A673 (cell line): Measurements from ENCODE around the gene RCHY1. TPM values are rescaled to one million over a fixed set of nuclear protein-coding genes. Genes with fewer than 3 reads are reported as not detected.
A peak's percentile ranks its signal among the peaks of the same experiment; 100 is the strongest.

Source experiments
- BruUV-seq: library from RNA; stranded (reverse); fragments of 400-500 nt; replicated peaks from 2 replicates; lab custom pipeline; 2021; lab: Mats Ljungman, UMichigan
- CTCF ChIA-PET: fragments of 300-600 bp; sonication (Branson Sonifier 250); formaldehyde crosslinking; loops from one replicate; lab custom pipeline; 2022; ENCODE audit warnings: antibody characterized with exemption; lab: Charles Lee
- POLR2A ChIA-PET: fragments of 300-600 bp; sonication (Branson Sonifier 250); formaldehyde crosslinking; loops from one replicate; lab custom pipeline; 2022; ENCODE audit warnings: antibody characterized with exemption; ENCODE audit not compliant: low non-redundant PET; lab: Charles Lee
- DNase-seq: peaks from one replicate; pipeline ENCODE4 v3.0.0-alpha.2; 2015; ENCODE audit warnings: low spot score
- H3K27ac ChIP-seq: fragments of 200-600 bp; sonication (generic); 2 replicates; pipeline ENCODE4 v1.5.1; 2016; ENCODE audit warnings: mixed run types, low read depth, mild to moderate bottlenecking, mixed read lengths, antibody characterized with exemption, low read length; ENCODE audit not compliant: poor library complexity, severe bottlenecking
- H3K27me3 ChIP-seq: fragments of 200-600 bp; sonication (generic); replicated peaks from 2 replicates; pipeline ENCODE4 v1.6.1; 2017; ENCODE audit warnings: mixed run types, low read depth, mild to moderate bottlenecking, mixed read lengths, antibody characterized with exemption, low read length; ENCODE audit not compliant: insufficient read depth, poor library complexity
- H3K36me3 ChIP-seq: fragments of 200-600 bp; sonication (generic); 2 replicates; pipeline ENCODE4 v1.6.1; 2016; ENCODE audit warnings: mixed run types, mild to moderate bottlenecking, mixed read lengths, antibody characterized with exemption, low read length; ENCODE audit not compliant: insufficient read depth, poor library complexity, severe bottlenecking
- H3K4me1 ChIP-seq: fragments of 200-600 bp; sonication (generic); 2 replicates; pipeline ENCODE4 v1.6.1; 2017; ENCODE audit warnings: mixed run types, mild to moderate bottlenecking, mixed read lengths, antibody characterized with exemption, low read length; ENCODE audit not compliant: insufficient read depth, poor library complexity, severe bottlenecking
- H3K4me3 ChIP-seq: fragments of 200-600 bp; sonication (generic); 2 replicates; pipeline ENCODE4 v1.5.1; 2016; ENCODE audit warnings: low read depth, mixed run types, mild to moderate bottlenecking, mixed read lengths, low read length; ENCODE audit not compliant: poor library complexity, severe bottlenecking
- H3K9me3 ChIP-seq: fragments of 200-600 bp; sonication (generic); 2 replicates; pipeline ENCODE4 v1.6.1; 2016; ENCODE audit warnings: mixed run types, low read depth, mild to moderate bottlenecking, mixed read lengths, antibody characterized with exemption, low read length; ENCODE audit not compliant: poor library complexity, severe bottlenecking
- CTCF ChIP-seq: fragments of 300-800, 200-600 bp; sonication (generic); conservative IDR thresholded peaks from 2 replicates; pipeline ENCODE4 v1.5.1; 2017; ENCODE audit warnings: low read depth, mild to moderate bottlenecking, antibody characterized with exemption, low read length, moderate library complexity, mixed read lengths
- EZH2 ChIP-seq: fragments of 200-600 bp; sonication (generic); IDR thresholded peaks from 2 replicates; pipeline ENCODE4 v1.6.1; 2017; ENCODE audit warnings: borderline replicate concordance, low read depth, mild to moderate bottlenecking, mixed read lengths, antibody characterized with exemption, low read length; ENCODE audit not compliant: poor library complexity, severe bottlenecking
- intact Hi-C: fragments of 100-400 bp; cut with micrococcal nuclease; formaldehyde crosslinking; loops from one replicate; pipeline ENCODE4 v1.10.0; 2022; ENCODE audit not compliant: unreplicated experiment
- total RNA-seq: library from RNA; stranded (reverse); gene quantifications from 2 replicates; pipeline ENCODE4 v1.2.3, GENCODE V29; 2021

Gene RCHY1
- total RNA-seq, 1 experiment from 2014 or later: 36.0 TPM

- no TSS peak for BruUV-seq
- no peaks in the 10 kb centered on the region for H3K4me1 ChIP-seq
- H3K27me3 ChIP-seq: no peaks in the 10 kb centered on the region
- H3K4me3 ChIP-seq: no peak overlapping the region
- H3K27ac ChIP-seq: no peak overlapping the region
- intact Hi-C loops: no loop called here
- no peaks in the 10 kb centered on the region for H3K36me3 ChIP-seq
- TF ChIP-seq CTCF: 0 out of 2 replicates have a peak, but pooled peaks have one; percentile 28
- no peak for TF ChIP-seq EZH2
- DNase-seq: peak; percentile 9
- ChIA-PET CTCF (no interaction called here), POLR2A (no interaction called here)
- no peaks in the 10 kb centered on the region for H3K9me3 ChIP-seq
Measured at GRCh38 chr4:75432683-75433082, 81.5 kb downstream of the RCHY1 start.

GRCh38 chr4:75429208-75429607, 85.0 kb downstream of the RCHY1 start:
- no peak overlapping the region for H3K4me3 ChIP-seq
- intact Hi-C loops: no loop called here
- H3K9me3 ChIP-seq: no peaks in the 10 kb centered on the region
- H3K27ac ChIP-seq: no peak overlapping the region
- TF ChIP-seq EZH2 (no peak), CTCF (no peak)
- POLR2A ChIA-PET: no interaction called here
- DNase-seq: no peak
- no peaks in the 10 kb centered on the region for H3K27me3 ChIP-seq
- BruUV-seq: no TSS peak
- CTCF ChIA-PET: no interaction called here
- H3K4me1 ChIP-seq: no peaks in the 10 kb centered on the region
- no peaks in the 10 kb centered on the region for H3K36me3 ChIP-seq

Other genes starting within 250 kb of the RCHY1 start
- gene THAP6, start 70 bp upstream of the RCHY1 start, total RNA-seq: 11.4 and 13.7 TPM in 2 replicates
- not detected in 2 replicates for gene ODAPH, start 41.7 kb upstream of the RCHY1 start, total RNA-seq
- 1.5 and 1.6 TPM in 2 replicates for gene CDKL2, start 116.1 kb upstream of the RCHY1 start, total RNA-seq
- gene G3BP2, start 159.0 kb upstream of the RCHY1 start, total RNA-seq: 104 and 124 TPM in 2 replicates
- 35.6 and 36.1 TPM in 2 replicates for gene USO1, start 210.2 kb upstream of the RCHY1 start, total RNA-seq